Neural progenitor cell (in vitro differentiated cells): Measurements from ENCODE around the gene KCNH1. TPM values are rescaled to one million over a fixed set of nuclear protein-coding genes. Genes with fewer than 3 reads are reported as not detected.

Source experiments
- DNase-seq: peaks from one replicate; pipeline ENCODE4 v3.0.0-alpha.2; 2016; ENCODE audit warnings: low spot score
- H2AFZ ChIP-seq: fragments of 200-600 bp; sonication (generic); replicated peaks from 2 replicates; pipeline ENCODE4 v1.6.1; 2016; ENCODE audit warnings: antibody characterized with exemption
- H3F3A ChIP-seq: fragments of 200-600 bp; sonication (generic); 2 replicates; pipeline ENCODE4 v1.6.1; 2016; ENCODE audit warnings: antibody characterized with exemption, low read depth
- H3K27ac ChIP-seq: fragments of 200-600 bp; sonication (generic); 2 replicates; pipeline ENCODE4 v1.5.1; 2016; ENCODE audit warnings: mild to moderate bottlenecking
- H3K27me3 ChIP-seq: fragments of 200-600 bp; sonication (generic); 2 replicates; pipeline ENCODE4 v1.6.1; 2016; ENCODE audit warnings: mild to moderate bottlenecking, moderate library complexity
- H3K36me3 ChIP-seq: fragments of 200-600 bp; sonication (generic); 2 replicates; pipeline ENCODE4 v1.5.1; 2016
- H3K4me1 ChIP-seq: fragments of 200-600 bp; sonication (generic); 2 replicates; pipeline ENCODE4 v1.6.1; 2016; ENCODE audit warnings: mixed run types
- H3K4me2 ChIP-seq: fragments of 200-600 bp; sonication (generic); 2 replicates; pipeline ENCODE4 v1.6.1; 2016
- H3K4me3 ChIP-seq: fragments of 200-600 bp; sonication (generic); 2 replicates; pipeline ENCODE4 v1.5.1; 2016
- H3K79me2 ChIP-seq: fragments of 200-600 bp; sonication (generic); 2 replicates; pipeline ENCODE4 v1.6.1; 2016; ENCODE audit warnings: low read depth
- H3K9ac ChIP-seq: fragments of 200-600 bp; sonication (generic); 2 replicates; pipeline ENCODE4 v1.6.1; 2016
- H3K9me3 ChIP-seq: fragments of 200-600 bp; sonication (generic); 2 replicates; pipeline ENCODE4 v1.5.1; 2016; ENCODE audit warnings: low read depth
- H4K20me1 ChIP-seq: fragments of 200-600 bp; sonication (generic); 2 replicates; pipeline ENCODE4 v1.6.1; 2016; ENCODE audit warnings: low read depth
- H3K27ac Mint-ChIP-seq: 3 replicates; pipeline ENCODE4 v1.8.0; 2021; ENCODE audit warnings: mixed read lengths
- H3K27me3 Mint-ChIP-seq: 2 replicates; pipeline ENCODE4 v1.8.0; 2022; ENCODE audit warnings: low read depth, mild to moderate bottlenecking, inconsistent platforms, moderate library complexity, mixed read lengths; ENCODE audit not compliant: insufficient read depth
- H3K36me3 Mint-ChIP-seq: 3 replicates; pipeline ENCODE4 v1.8.0; 2021; ENCODE audit warnings: mixed read lengths
- H3K4me1 Mint-ChIP-seq: 3 replicates; pipeline ENCODE4 v1.8.0; 2021; ENCODE audit warnings: mixed read lengths
- H3K4me3 Mint-ChIP-seq: 3 replicates; pipeline ENCODE4 v1.8.0; 2021; ENCODE audit warnings: mild to moderate bottlenecking, moderate library complexity, mixed read lengths
- H3K9me3 Mint-ChIP-seq: 3 replicates; pipeline ENCODE4 v1.8.0; 2020; ENCODE audit warnings: mixed read lengths
- CTCF ChIP-seq: fragments of 200-600 bp; sonication (generic); IDR thresholded peaks from 2 replicates; pipeline ENCODE4 v1.5.1; 2017; ENCODE audit warnings: antibody characterized with exemption, mild to moderate bottlenecking
- EZH2 ChIP-seq: fragments of 200-600 bp; sonication (generic); IDR thresholded peaks from 2 replicates; pipeline ENCODE4 v1.6.1; 2017; ENCODE audit warnings: antibody characterized with exemption, mild to moderate bottlenecking, moderate library complexity
- EZH2phosphoT487 ChIP-seq: fragments of 200-600 bp; sonication (generic); IDR thresholded peaks from 2 replicates; pipeline ENCODE4 v1.6.1; 2017; ENCODE audit warnings: antibody characterized with exemption
- total RNA-seq: library from RNA; depleted of rRNA; stranded (reverse); fragments of >200 nt; gene quantifications from 2 replicates; pipeline ENCODE4 v1.2.3, GENCODE V29; 2015; ENCODE audit warnings: low replicate concordance

Gene KCNH1
- total RNA-seq, 1 donor from 2014 or later: 1.6 TPM

GRCh38 chr1:210857146-210857663 lies 276.7 kb downstream of the KCNH1 start:
- no peak overlapping the region for H3K4me3 ChIP-seq
- H3K27ac Mint-ChIP-seq: peak overlapping the region; percentile 15
- H3F3A ChIP-seq: no peaks in the 10 kb centered on the region
- H3K4me1 ChIP-seq: no peaks in the 10 kb centered on the region
- H3K4me2 ChIP-seq: no peak overlapping the region
- H3K36me3 ChIP-seq: no peaks in the 10 kb centered on the region
- peaks cover 13% of the 10 kb centered on the region for H3K4me1 Mint-ChIP-seq
- H3K9me3 Mint-ChIP-seq: no peaks in the 10 kb centered on the region
- no peak overlapping the region for H3K9ac ChIP-seq
- no peaks in the 10 kb centered on the region for H3K79me2 ChIP-seq
- TF ChIP-seq EZH2phosphoT487: no peak
- no peak for TF ChIP-seq EZH2
- TF ChIP-seq CTCF: no peak
- H3K36me3 Mint-ChIP-seq: no peaks in the 10 kb centered on the region
- no peak overlapping the region for H2AFZ ChIP-seq
- no peaks in the 10 kb centered on the region for H4K20me1 ChIP-seq
- DNase-seq: no peak
- no peaks in the 10 kb centered on the region for H3K27me3 ChIP-seq
- no peaks in the 10 kb centered on the region for H3K27me3 Mint-ChIP-seq
- no peaks in the 10 kb centered on the region for H3K9me3 ChIP-seq
- H3K4me3 Mint-ChIP-seq: no peak overlapping the region
- no peak overlapping the region for H3K27ac ChIP-seq

- H3K4me2 ChIP-seq: no peak overlapping the region
- peaks cover 21% of the 10 kb centered on the region for H3K4me1 Mint-ChIP-seq
- DNase-seq: peak; percentile 23
- no peaks in the 10 kb centered on the region for H3K9me3 Mint-ChIP-seq
- H3K9ac ChIP-seq: no peak overlapping the region
- no peak overlapping the region for H2AFZ ChIP-seq
- H3K79me2 ChIP-seq: no peaks in the 10 kb centered on the region
- no peaks in the 10 kb centered on the region for H4K20me1 ChIP-seq
- no peaks in the 10 kb centered on the region for H3K4me1 ChIP-seq
- no peaks in the 10 kb centered on the region for H3K9me3 ChIP-seq
- no peak overlapping the region for H3K4me3 ChIP-seq
- H3K27me3 ChIP-seq: no peaks in the 10 kb centered on the region
- no peaks in the 10 kb centered on the region for H3K36me3 ChIP-seq
- H3K27ac ChIP-seq: no peak overlapping the region
- H3K36me3 Mint-ChIP-seq: no peaks in the 10 kb centered on the region
- no peak for TF ChIP-seq EZH2phosphoT487
- no peaks in the 10 kb centered on the region for H3K27me3 Mint-ChIP-seq
- H3K27ac Mint-ChIP-seq: no peak overlapping the region
- no peak overlapping the region for H3K4me3 Mint-ChIP-seq
- peaks cover 9% of the 10 kb centered on the region for H3F3A ChIP-seq
These were observed 278.5 kb downstream of the KCNH1 start for GRCh38 chr1:210855440-210855839.

GRCh38 chr1:210853276-210853675 lies 280.7 kb downstream of the KCNH1 start:
- Histone ChIP-seq H3K9me3 (no peaks in the 10 kb centered on the region), H3F3A (peaks cover 12% of the 10 kb centered on the region), H3K79me2 (no peaks in the 10 kb centered on the region), H3K36me3 (no peaks in the 10 kb centered on the region), H3K27ac (no peak overlapping the region), H3K4me3 (no peak overlapping the region), H2AFZ (no peak overlapping the region), H3K4me2 (no peak overlapping the region), H3K4me1 (no peaks in the 10 kb centered on the region), H4K20me1 (no peaks in the 10 kb centered on the region), H3K9ac (no peak overlapping the region), H3K27me3 (no peaks in the 10 kb centered on the region)
- no peaks in the 10 kb centered on the region for H3K36me3 Mint-ChIP-seq
- no peak for DNase-seq
- no peak overlapping the region for H3K27ac Mint-ChIP-seq
- H3K4me1 Mint-ChIP-seq: peaks cover 21% of the 10 kb centered on the region
- no peak overlapping the region for H3K4me3 Mint-ChIP-seq
- TF ChIP-seq EZH2phosphoT487 (no peak), CTCF (no peak), EZH2 (no peak)
- H3K27me3 Mint-ChIP-seq: no peaks in the 10 kb centered on the region
- no peaks in the 10 kb centered on the region for H3K9me3 Mint-ChIP-seq

- Histone ChIP-seq H3K79me2 (no peaks in the 10 kb centered on the region), H3K9me3 (no peaks in the 10 kb centered on the region), H3K9ac (no peak overlapping the region), H2AFZ (no peak overlapping the region), H3F3A (peaks cover 12% of the 10 kb centered on the region), H3K4me3 (no peak overlapping the region), H3K27ac (peak overlapping the region; percentile 37), H3K4me2 (no peak overlapping the region), H3K27me3 (no peaks in the 10 kb centered on the region), H3K36me3 (no peaks in the 10 kb centered on the region), H3K4me1 (no peaks in the 10 kb centered on the region), H4K20me1 (no peaks in the 10 kb centered on the region)
- no peak for DNase-seq
- Mint-ChIP-seq H3K27ac (peak overlapping the region; percentile 34), H3K27me3 (no peaks in the 10 kb centered on the region), H3K9me3 (no peaks in the 10 kb centered on the region), H3K4me1 (peaks cover 8% of the 10 kb centered on the region), H3K4me3 (no peak overlapping the region), H3K36me3 (no peaks in the 10 kb centered on the region)
- TF ChIP-seq EZH2phosphoT487 (no peak), CTCF (no peak), EZH2 (no peak)
These were observed 283.4 kb downstream of the KCNH1 start for GRCh38 chr1:210850556-210850955.
